HCT116 (cell line): ENCODE measurements around the gene CAPN2. TPM values are rescaled to one million over a fixed set of nuclear protein-coding genes. Genes with fewer than 3 reads are reported as not detected.

Experiments
- ATAC-seq: fragments of 200-7000 bp; cut with Tn5 transposase; 2 replicates; pipeline ENCODE4 v1.9.1; 2020; ENCODE audit warnings: mild to moderate bottlenecking, moderate library complexity
- BruUV-seq: library from RNA; stranded (reverse); fragments of 400-500 nt; replicated peaks from 2 replicates; lab custom pipeline; 2021; lab: Mats Ljungman, UMichigan
- CTCF ChIA-PET: fragments of 300-600 bp; sonication (Branson Sonifier 250); formaldehyde crosslinking; loops from one replicate; lab custom pipeline; 2021; ENCODE audit warnings: antibody characterized with exemption; lab: Charles Lee
- POLR2A ChIA-PET: fragments of 300-600, 350-600 bp; sonication (Branson Sonifier 250); formaldehyde crosslinking; loops from one replicate; lab custom pipeline; 2021; ENCODE audit warnings: antibody characterized with exemption; lab: Charles Lee
- RAD21 ChIA-PET, 2 experiments: fragments of 300-600 bp; sonication (Branson Sonifier 250); formaldehyde crosslinking; loops; one replicate each; lab custom pipeline; 2023; ENCODE audit warnings: low total read pairs in 2 of 2; ENCODE audit not compliant: uncharacterized antibody in 2 of 2, unreplicated experiment in 2 of 2, low non-redundant PET in 1 of 2; lab: Charles Lee
- DNase-seq: peaks from one replicate; pipeline ENCODE4 v3.0.0-alpha.2; 2010; ENCODE audit warnings: low read depth, low spot score
- H2AFZ ChIP-seq: fragments of 200-600 bp; shearing (Covaris generic), sonication (generic); 2 replicates; pipeline ENCODE4 v1.6.1; 2017; ENCODE audit warnings: low read depth, mixed run types, mixed read lengths, antibody characterized with exemption, low read length; ENCODE audit not compliant: poor library complexity, severe bottlenecking
- H3K27ac ChIP-seq: 2 replicates; pipeline ENCODE4 v1.5.1; 2012; ENCODE audit warnings: low read depth, low read length
- H3K27me3 ChIP-seq: fragments of 200-600 bp; sonication (generic); 2 replicates; pipeline ENCODE4 v1.6.1; 2016; ENCODE audit warnings: mixed run types, low read length, mixed read lengths; ENCODE audit not compliant: insufficient read depth
- H3K36me3 ChIP-seq, 2 experiments: fragments of 200-500 bp in 1 of 2; fragments of 200-600 bp in 1 of 2; sonication (Bioruptor generic) in 1 of 2; sonication (generic) in 1 of 2; 2 replicates each; pipeline versions ENCODE4 v1.5.1 to v1.6.1; 2014 to 2016; ENCODE audit warnings: low read length in 2 of 2, inconsistent platforms in 1 of 2, mixed read lengths in 1 of 2, mixed run types in 1 of 2; ENCODE audit not compliant: insufficient read depth in 2 of 2, control insufficient read depth in 1 of 2
- H3K4me1 ChIP-seq, 2 experiments: fragments of 200-600 bp in 1 of 2; sonication (generic) in 1 of 2; 2 replicates each; pipeline versions ENCODE4 v1.5.1 to v1.6.1; 2012 to 2017; ENCODE audit warnings: low read length in 2 of 2, inconsistent platforms in 1 of 2, mild to moderate bottlenecking in 1 of 2, mixed read lengths in 1 of 2, mixed run types in 1 of 2, moderate library complexity in 1 of 2; ENCODE audit not compliant: insufficient read depth in 2 of 2, control insufficient read depth in 1 of 2
- H3K4me2 ChIP-seq: fragments of 200-600 bp; sonication (generic); 2 replicates; pipeline ENCODE4 v1.6.1; 2017; ENCODE audit warnings: mixed run types, low read length, mixed read lengths
- H3K4me3 ChIP-seq, 2 experiments: fragments of 200-600 bp in 1 of 2; sonication (generic) in 1 of 2; replicated peaks in 1 of 2; 2 replicates each; pipeline ENCODE4 v1.5.1; 2011 to 2016; ENCODE audit warnings: low read length in 2 of 2, control low read depth in 1 of 2, low read depth in 1 of 2, mild to moderate bottlenecking in 1 of 2, mixed read lengths in 1 of 2, mixed run types in 1 of 2
- H3K79me2 ChIP-seq: fragments of 200-600 bp; sonication (generic); 2 replicates; pipeline ENCODE4 v1.6.1; 2017; ENCODE audit warnings: mild to moderate bottlenecking, mixed run types, low read length, moderate library complexity, mixed read lengths; ENCODE audit not compliant: insufficient read depth
- H3K9ac ChIP-seq: fragments of 200-600 bp; sonication (generic); 2 replicates; pipeline ENCODE4 v1.6.1; 2016; ENCODE audit warnings: low read length, mixed read lengths
- H3K9me2 ChIP-seq: fragments of 200-600 bp; sonication (generic), shearing (Covaris generic); 2 replicates; pipeline ENCODE4 v1.6.1; 2017; ENCODE audit warnings: mixed run types, mild to moderate bottlenecking, moderate library complexity; ENCODE audit not compliant: insufficient read depth
- H3K9me3 ChIP-seq, 2 experiments: fragments of 200-500 bp in 1 of 2; fragments of 200-600 bp in 1 of 2; sonication (Bioruptor generic) in 1 of 2; sonication (generic) in 1 of 2; 2 replicates each; pipeline ENCODE4 v1.6.1; 2014 to 2017; ENCODE audit warnings: low read length in 2 of 2, mixed read lengths in 2 of 2, inconsistent platforms in 1 of 2, low read depth in 1 of 2, mild to moderate bottlenecking in 1 of 2, mixed run types in 1 of 2, moderate library complexity in 1 of 2; ENCODE audit not compliant: control insufficient read depth in 1 of 2, insufficient read depth in 1 of 2
- H4K20me1 ChIP-seq: fragments of 200-600 bp; sonication (generic), shearing (Covaris generic); 2 replicates; pipeline ENCODE4 v1.6.1; 2017; ENCODE audit warnings: mixed run types, mild to moderate bottlenecking, moderate library complexity; ENCODE audit not compliant: insufficient read depth
- CBX3 ChIP-seq: IDR thresholded peaks from 2 replicates; pipeline ENCODE4 v1.6.1; 2012; ENCODE audit warnings: low read depth
- EGR1 ChIP-seq: IDR thresholded peaks from 2 replicates; pipeline ENCODE4 v1.6.1; 2012; ENCODE audit warnings: low read depth
- ELF1 ChIP-seq: IDR thresholded peaks from 2 replicates; pipeline ENCODE4 v1.6.1; 2012; ENCODE audit warnings: low read depth, borderline replicate concordance
- EZH2 ChIP-seq: fragments of 200-600 bp; sonication (generic); IDR thresholded peaks from 2 replicates; pipeline ENCODE4 v1.6.1; 2017; ENCODE audit warnings: antibody characterized with exemption, mixed run types
- EZH2phosphoT487 ChIP-seq: fragments of 200-600 bp; IDR thresholded peaks from 2 replicates; pipeline ENCODE4 v1.6.1; 2018; ENCODE audit warnings: antibody characterized with exemption, borderline replicate concordance
- JUND ChIP-seq: IDR thresholded peaks from 2 replicates; pipeline ENCODE4 v1.6.1; 2012
- POLR2A ChIP-seq: IDR thresholded peaks from 2 replicates; pipeline ENCODE4 v1.7.0; 2011; ENCODE audit warnings: borderline replicate concordance; ENCODE audit not compliant: insufficient read depth, insufficient read length; ENCODE audit errors: extremely low read depth
- POLR2AphosphoS5 ChIP-seq: IDR thresholded peaks from 2 replicates; pipeline ENCODE4 v1.6.1; 2011; ENCODE audit warnings: mild to moderate bottlenecking, low read depth, low read length, moderate library complexity
- RAD21 ChIP-seq: IDR thresholded peaks from 2 replicates; pipeline ENCODE4 v1.6.1; 2012; ENCODE audit warnings: low read depth, mild to moderate bottlenecking
- SIN3A ChIP-seq: IDR thresholded peaks from 2 replicates; pipeline ENCODE4 v1.6.1; 2012; ENCODE audit warnings: low read depth
- SP1 ChIP-seq: IDR thresholded peaks from 2 replicates; pipeline ENCODE4 v1.6.1; 2012; ENCODE audit warnings: low read depth
- SRF ChIP-seq: IDR thresholded peaks from 2 replicates; pipeline ENCODE4 v1.6.1; 2012; ENCODE audit warnings: low read depth
- TCF7L2 ChIP-seq: IDR thresholded peaks from 2 replicates; pipeline ENCODE4 v1.7.0; 2011; ENCODE audit warnings: borderline replicate concordance, inconsistent platforms; ENCODE audit not compliant: insufficient read depth, insufficient read length; ENCODE audit errors: extremely low read depth
- YY1 ChIP-seq: IDR thresholded peaks from 2 replicates; pipeline ENCODE4 v1.6.1; 2011; ENCODE audit warnings: low read length, low read depth, moderate library complexity, mild to moderate bottlenecking; ENCODE audit not compliant: insufficient replicate concordance; ENCODE audit errors: extremely low read depth
- ZNF274 ChIP-seq: fragments of 200-500 bp; sonication (Bioruptor generic); IDR thresholded peaks from 2 replicates; pipeline ENCODE4 v1.6.1; 2014; ENCODE audit warnings: mild to moderate bottlenecking, low read depth, low read length, inconsistent platforms
- intact Hi-C: fragments of 100-400 bp; cut with micrococcal nuclease; formaldehyde crosslinking; loops from 2 replicates; pipeline ENCODE4 v1.10.0; 2022
- total RNA-seq: library from RNA; stranded (reverse); gene quantifications from one replicate; pipeline ENCODE4 v1.2.1, GENCODE V29; 2021; ENCODE audit not compliant: unreplicated experiment
- TF ChIP-seq, protein P1 (sequence below): IDR thresholded peaks from 2 replicates; pipeline ENCODE4 v1.6.1; 2012
- TF ChIP-seq, protein P2 (sequence below), 3 experiments: fragments of 200-600 bp in 1 of 3; sonication (generic) in 1 of 3; IDR thresholded peaks in 2 of 3; conservative IDR thresholded peaks in 1 of 3; 2 replicates each; pipeline ENCODE4 v1.5.1; 2012 to 2017; ENCODE audit warnings: low read depth in 2 of 3, low read length in 2 of 3, antibody characterized with exemption in 1 of 3, borderline replicate concordance in 1 of 3, control low read depth in 1 of 3, mild to moderate bottlenecking in 1 of 3, mixed read lengths in 1 of 3, mixed run types in 1 of 3, moderate library complexity in 1 of 3; ENCODE audit not compliant: insufficient read depth in 1 of 3
- TF ChIP-seq, protein P3 (sequence below): IDR thresholded peaks from 2 replicates; pipeline ENCODE4 v1.6.1; 2011; ENCODE audit warnings: mild to moderate bottlenecking, low read length, moderate library complexity; ENCODE audit not compliant: insufficient replicate concordance; ENCODE audit errors: extremely low read depth
- TF ChIP-seq, protein P4 (sequence below): IDR thresholded peaks from 2 replicates; pipeline ENCODE4 v1.6.1; 2012
- TF ChIP-seq, protein P5 (sequence below): IDR thresholded peaks from 2 replicates; pipeline ENCODE4 v1.6.1; 2012; ENCODE audit warnings: low read depth

CAPN2 gene
- total RNA-seq, 1 experiment from 2014 or later: 173 TPM

DNA sequence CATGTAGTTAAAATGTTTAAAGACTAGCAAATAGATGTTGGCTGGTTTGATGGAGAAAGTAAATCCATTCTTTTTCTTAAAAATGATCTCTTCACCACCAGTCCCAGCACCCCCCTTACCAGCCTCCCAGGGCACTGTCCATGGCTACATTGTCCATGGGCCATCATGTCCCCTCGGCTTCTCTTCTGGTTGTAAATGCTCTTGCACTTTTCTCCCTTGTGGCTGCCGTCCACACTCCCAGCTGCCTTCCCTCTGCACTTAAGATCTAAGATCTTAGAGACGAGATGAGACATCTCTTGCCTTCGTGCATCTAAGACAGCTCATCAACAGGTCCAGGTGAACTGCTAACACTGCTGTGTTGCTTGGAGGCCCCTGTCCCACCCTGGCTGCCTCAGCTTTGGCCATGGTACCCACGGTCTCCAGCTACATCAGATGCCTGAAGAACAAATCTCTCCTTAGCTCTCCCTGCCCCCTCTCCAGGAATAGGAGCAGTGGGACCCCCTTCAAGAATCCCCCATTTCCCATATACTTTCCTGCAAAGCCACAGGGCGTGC is 11.1 kb downstream of the CAPN2 start:
- no peak for TF ChIP-seq POLR2AphosphoS5
- TF ChIP-seq, protein P1, sequence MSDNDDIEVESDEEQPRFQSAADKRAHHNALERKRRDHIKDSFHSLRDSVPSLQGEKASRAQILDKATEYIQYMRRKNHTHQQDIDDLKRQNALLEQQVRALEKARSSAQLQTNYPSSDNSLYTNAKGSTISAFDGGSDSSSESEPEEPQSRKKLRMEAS: no peak
- TF ChIP-seq SP1: no peak
- TF ChIP-seq ZNF274: no peak
- TF ChIP-seq EZH2phosphoT487: no peak
- no peak for TF ChIP-seq SIN3A
- TF ChIP-seq SRF: no peak
- no peak for TF ChIP-seq POLR2A
- TF ChIP-seq TCF7L2: no peak
- TF ChIP-seq JUND: no peak
- TF ChIP-seq, protein P2, sequence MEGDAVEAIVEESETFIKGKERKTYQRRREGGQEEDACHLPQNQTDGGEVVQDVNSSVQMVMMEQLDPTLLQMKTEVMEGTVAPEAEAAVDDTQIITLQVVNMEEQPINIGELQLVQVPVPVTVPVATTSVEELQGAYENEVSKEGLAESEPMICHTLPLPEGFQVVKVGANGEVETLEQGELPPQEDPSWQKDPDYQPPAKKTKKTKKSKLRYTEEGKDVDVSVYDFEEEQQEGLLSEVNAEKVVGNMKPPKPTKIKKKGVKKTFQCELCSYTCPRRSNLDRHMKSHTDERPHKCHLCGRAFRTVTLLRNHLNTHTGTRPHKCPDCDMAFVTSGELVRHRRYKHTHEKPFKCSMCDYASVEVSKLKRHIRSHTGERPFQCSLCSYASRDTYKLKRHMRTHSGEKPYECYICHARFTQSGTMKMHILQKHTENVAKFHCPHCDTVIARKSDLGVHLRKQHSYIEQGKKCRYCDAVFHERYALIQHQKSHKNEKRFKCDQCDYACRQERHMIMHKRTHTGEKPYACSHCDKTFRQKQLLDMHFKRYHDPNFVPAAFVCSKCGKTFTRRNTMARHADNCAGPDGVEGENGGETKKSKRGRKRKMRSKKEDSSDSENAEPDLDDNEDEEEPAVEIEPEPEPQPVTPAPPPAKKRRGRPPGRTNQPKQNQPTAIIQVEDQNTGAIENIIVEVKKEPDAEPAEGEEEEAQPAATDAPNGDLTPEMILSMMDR (IDR thresholded peaks at IDR 0.05 in 2 of 3, conservative IDR thresholded peaks at IDR 0.05 in 1 of 3; ENCODE audit: borderline replicate concordance in 1 of 3, insufficient read depth in 1 of 3, low read depth in 2 of 3, low read length in 2 of 3): no peak
- TF ChIP-seq, protein P3, sequence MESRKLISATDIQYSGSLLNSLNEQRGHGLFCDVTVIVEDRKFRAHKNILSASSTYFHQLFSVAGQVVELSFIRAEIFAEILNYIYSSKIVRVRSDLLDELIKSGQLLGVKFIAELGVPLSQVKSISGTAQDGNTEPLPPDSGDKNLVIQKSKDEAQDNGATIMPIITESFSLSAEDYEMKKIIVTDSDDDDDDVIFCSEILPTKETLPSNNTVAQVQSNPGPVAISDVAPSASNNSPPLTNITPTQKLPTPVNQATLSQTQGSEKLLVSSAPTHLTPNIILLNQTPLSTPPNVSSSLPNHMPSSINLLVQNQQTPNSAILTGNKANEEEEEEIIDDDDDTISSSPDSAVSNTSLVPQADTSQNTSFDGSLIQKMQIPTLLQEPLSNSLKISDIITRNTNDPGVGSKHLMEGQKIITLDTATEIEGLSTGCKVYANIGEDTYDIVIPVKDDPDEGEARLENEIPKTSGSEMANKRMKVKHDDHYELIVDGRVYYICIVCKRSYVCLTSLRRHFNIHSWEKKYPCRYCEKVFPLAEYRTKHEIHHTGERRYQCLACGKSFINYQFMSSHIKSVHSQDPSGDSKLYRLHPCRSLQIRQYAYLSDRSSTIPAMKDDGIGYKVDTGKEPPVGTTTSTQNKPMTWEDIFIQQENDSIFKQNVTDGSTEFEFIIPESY: no peak
- TF ChIP-seq CBX3: no peak
- no peak for TF ChIP-seq RAD21
- TF ChIP-seq, protein P4, sequence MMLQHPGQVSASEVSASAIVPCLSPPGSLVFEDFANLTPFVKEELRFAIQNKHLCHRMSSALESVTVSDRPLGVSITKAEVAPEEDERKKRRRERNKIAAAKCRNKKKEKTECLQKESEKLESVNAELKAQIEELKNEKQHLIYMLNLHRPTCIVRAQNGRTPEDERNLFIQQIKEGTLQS: no peak
- TF ChIP-seq YY1: no peak
- no peak for TF ChIP-seq EZH2
- no peak for TF ChIP-seq EGR1
- TF ChIP-seq ELF1: no peak
- TF ChIP-seq, protein P5, sequence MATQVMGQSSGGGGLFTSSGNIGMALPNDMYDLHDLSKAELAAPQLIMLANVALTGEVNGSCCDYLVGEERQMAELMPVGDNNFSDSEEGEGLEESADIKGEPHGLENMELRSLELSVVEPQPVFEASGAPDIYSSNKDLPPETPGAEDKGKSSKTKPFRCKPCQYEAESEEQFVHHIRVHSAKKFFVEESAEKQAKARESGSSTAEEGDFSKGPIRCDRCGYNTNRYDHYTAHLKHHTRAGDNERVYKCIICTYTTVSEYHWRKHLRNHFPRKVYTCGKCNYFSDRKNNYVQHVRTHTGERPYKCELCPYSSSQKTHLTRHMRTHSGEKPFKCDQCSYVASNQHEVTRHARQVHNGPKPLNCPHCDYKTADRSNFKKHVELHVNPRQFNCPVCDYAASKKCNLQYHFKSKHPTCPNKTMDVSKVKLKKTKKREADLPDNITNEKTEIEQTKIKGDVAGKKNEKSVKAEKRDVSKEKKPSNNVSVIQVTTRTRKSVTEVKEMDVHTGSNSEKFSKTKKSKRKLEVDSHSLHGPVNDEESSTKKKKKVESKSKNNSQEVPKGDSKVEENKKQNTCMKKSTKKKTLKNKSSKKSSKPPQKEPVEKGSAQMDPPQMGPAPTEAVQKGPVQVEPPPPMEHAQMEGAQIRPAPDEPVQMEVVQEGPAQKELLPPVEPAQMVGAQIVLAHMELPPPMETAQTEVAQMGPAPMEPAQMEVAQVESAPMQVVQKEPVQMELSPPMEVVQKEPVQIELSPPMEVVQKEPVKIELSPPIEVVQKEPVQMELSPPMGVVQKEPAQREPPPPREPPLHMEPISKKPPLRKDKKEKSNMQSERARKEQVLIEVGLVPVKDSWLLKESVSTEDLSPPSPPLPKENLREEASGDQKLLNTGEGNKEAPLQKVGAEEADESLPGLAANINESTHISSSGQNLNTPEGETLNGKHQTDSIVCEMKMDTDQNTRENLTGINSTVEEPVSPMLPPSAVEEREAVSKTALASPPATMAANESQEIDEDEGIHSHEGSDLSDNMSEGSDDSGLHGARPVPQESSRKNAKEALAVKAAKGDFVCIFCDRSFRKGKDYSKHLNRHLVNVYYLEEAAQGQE: no peak
- TF ChIP-seq, all 23 proteins: peak for 0
- intact Hi-C loops: no loop called here
- no peaks in the 10 kb centered on the region for H4K20me1 ChIP-seq
- H3K4me3 ChIP-seq: no peak overlapping the region
- peaks cover 29 to 89% of the 10 kb centered on the region in 2 experiments for H3K4me1 ChIP-seq
- peaks cover 8 to 63% of the 10 kb centered on the region in 2 experiments for H3K36me3 ChIP-seq
- no peaks in the 10 kb centered on the region for H3K9me3 ChIP-seq
- no peak for ATAC-seq
- no peak overlapping the region for H3K9ac ChIP-seq
- peaks cover 98% of the 10 kb centered on the region for H3K79me2 ChIP-seq
- no peak overlapping the region for H3K27ac ChIP-seq
- H3K27me3 ChIP-seq: no peaks in the 10 kb centered on the region
- CTCF ChIA-PET: no interaction called here
- H3K9me2 ChIP-seq: no peaks in the 10 kb centered on the region
- H3K4me2 ChIP-seq: no peak overlapping the region
- RAD21 ChIA-PET: no interaction called here
- no peak for DNase-seq
- no TSS peak for BruUV-seq
- H2AFZ ChIP-seq: no peak overlapping the region
- POLR2A ChIA-PET: interaction anchor here (1.6 kb wide), 1 partner anchor 16 kb away, joined by 3 read pairs; no protein-coding TSS in a partner anchor
